Tibial nerve (tissue), 4 donors: Measurements from ENCODE around the gene ITPK1. TPM values are rescaled to one million over a fixed set of nuclear protein-coding genes. Genes with fewer than 3 reads are reported as not detected.
A peak's percentile ranks its signal among the peaks of the same experiment; 100 is the strongest.

Source experiments
- DNase-seq, 2 donors: peaks; one replicate each; pipeline ENCODE4 v3.0.0-alpha.2; 2019; ENCODE audit warnings: low spot score in 2 of 2
- H3K27ac ChIP-seq, 4 donors: fragments of 200-600 bp; sonication (generic) in 3 of 4; one replicate each; pipeline ENCODE4 v1.5.1; 2017 to 2019; ENCODE audit warnings: mild to moderate bottlenecking in 1 of 4
- H3K27me3 ChIP-seq, 2 donors: fragments of 200-600 bp; sonication (generic) in 1 of 2; one replicate each; pipeline versions ENCODE4 v1.5.1 to v1.6.0; 2017 to 2019
- H3K36me3 ChIP-seq, 3 donors: fragments of 200-600 bp; sonication (generic); one replicate each; pipeline ENCODE4 v1.5.1; 2018 to 2019
- H3K4me1 ChIP-seq, 4 donors: fragments of 200-600 bp; sonication (generic) in 3 of 4; one replicate each; pipeline ENCODE4 v1.5.1; 2017 to 2019
- H3K4me3 ChIP-seq, 4 donors: fragments of 200-600 bp; sonication (generic) in 3 of 4; one replicate each; pipeline ENCODE4 v1.5.1; 2017 to 2019; ENCODE audit warnings: mild to moderate bottlenecking in 1 of 4, moderate library complexity in 1 of 4
- H3K9me3 ChIP-seq, 4 donors: fragments of 200-600 bp; sonication (generic) in 3 of 4; one replicate each; pipeline ENCODE4 v1.5.1; 2017 to 2019
- CTCF ChIP-seq, 5 experiments: fragments of 200-600 bp in 3 of 5; fragments of 450-650 bp in 2 of 5; sonication (generic) in 3 of 5; IDR thresholded peaks; one replicate each; pipeline ENCODE4 v1.5.1; 2016 to 2019; ENCODE audit warnings: antibody characterized with exemption in 5 of 5, mild to moderate bottlenecking in 3 of 5, moderate library complexity in 2 of 5
- EP300 ChIP-seq, 2 donors: sonication (generic); formaldehyde crosslinking; IDR thresholded peaks; one replicate each; pipeline ENCODE4 v1.6.1; 2017; ENCODE audit warnings: antibody characterized with exemption in 2 of 2, mild to moderate bottlenecking in 1 of 2
- POLR2A ChIP-seq, 2 donors: fragments of 450-650 bp; IDR thresholded peaks; one replicate each; pipeline ENCODE4 v1.6.1; 2017; ENCODE audit warnings: antibody characterized with exemption in 2 of 2, mild to moderate bottlenecking in 2 of 2, moderate library complexity in 2 of 2
- WGBS, 2 donors: methylation state at CpG; one replicate each; pipeline ENCODE4 v1.1.5; 2018; 5-methylcytosine and 5-hydroxymethylcytosine counted together
- total RNA-seq, 4 donors: library from RNA; depleted of rRNA; stranded (reverse); fragments of >200 nt; gene quantifications; one replicate each; pipeline ENCODE4 v1.1.0, GENCODE V29; 2016

The ITPK1 gene
- total RNA-seq, 4 donors from 2014 or later: 67.4 to 121 (median 92.5) TPM

GRCh38 chr14:93023802-93024434 is 91.8 kb downstream of the ITPK1 start:
- Histone ChIP-seq H3K4me1 (peaks cover 0 to 86% (median 41%) of the 10 kb centered on the region in 4 donors), H3K27me3 (no peaks in the 10 kb centered on the region), H3K36me3 (no peaks in the 10 kb centered on the region), H3K9me3 (no peaks in the 10 kb centered on the region), H3K4me3 (no peak overlapping the region), H3K27ac (peak overlapping the region in 2 of 4 donors; percentile 69 to 95)
- TF ChIP-seq POLR2A (IDR thresholded peaks at IDR 0.05) (no peak), CTCF (IDR thresholded peaks at IDR 0.05) (no peak), EP300 (IDR thresholded peaks at IDR 0.05) (no peak)
- no peak for DNase-seq
- 77 to 83% methylated on average over 11 to 12 of the region's 12 CpGs for WGBS, 2 donors

GRCh38 chr14:93023039-93023438 is 92.7 kb downstream of the ITPK1 start:
- H3K4me3 ChIP-seq: no peak overlapping the region
- H3K27me3 ChIP-seq: no peaks in the 10 kb centered on the region
- WGBS, 2 donors: 74% methylated on average over 5 of the region's 5 CpGs
- no peak for TF ChIP-seq CTCF (IDR thresholded peaks at IDR 0.05)
- TF ChIP-seq POLR2A (IDR thresholded peaks at IDR 0.05): no peak
- no peak for TF ChIP-seq EP300 (IDR thresholded peaks at IDR 0.05)
- no peak for DNase-seq
- peaks cover 0 to 86% (median 48%) of the 10 kb centered on the region in 4 donors for H3K4me1 ChIP-seq
- no peaks in the 10 kb centered on the region for H3K36me3 ChIP-seq
- no peaks in the 10 kb centered on the region for H3K9me3 ChIP-seq
- H3K27ac ChIP-seq: peak overlapping the region in 2 of 4 donors; percentile 69 to 95

- H3K27ac ChIP-seq: peak overlapping the region; percentile 75 to 92 (median 82)
These were observed 95.8 kb downstream of the ITPK1 start for GRCh38 chr14:93019970-93020369.

GRCh38 chr14:93019367-93019843 is 96.3 kb downstream of the ITPK1 start:
- Histone ChIP-seq H3K9me3 (no peaks in the 10 kb centered on the region), H3K27me3 (no peaks in the 10 kb centered on the region), H3K36me3 (peaks cover 0 to 11% (median 0%) of the 10 kb centered on the region in 3 donors), H3K4me3 (no peak overlapping the region), H3K27ac (peak overlapping the region; percentile 75 to 92 (median 82)), H3K4me1 (peaks cover 0 to 93% (median 72%) of the 10 kb centered on the region in 4 donors)
- DNase-seq: no peak
- no peak for TF ChIP-seq POLR2A (IDR thresholded peaks at IDR 0.05)
- no peak for TF ChIP-seq CTCF (IDR thresholded peaks at IDR 0.05)
- no peak for TF ChIP-seq EP300 (IDR thresholded peaks at IDR 0.05)
- WGBS, 2 donors: 55 to 56% methylated on average over 8 to 14 of the region's 14 CpGs

More at GRCh38 chr14:93019970-93020369, 95.8 kb downstream of the ITPK1 start:
- DNase-seq: no peak
- TF ChIP-seq CTCF (IDR thresholded peaks at IDR 0.05): no peak
- TF ChIP-seq POLR2A (IDR thresholded peaks at IDR 0.05): no peak
- TF ChIP-seq EP300 (IDR thresholded peaks at IDR 0.05): peak in 1 of 2 donors; percentile 64
- Histone ChIP-seq H3K4me1 (peaks cover 0 to 93% (median 72%) of the 10 kb centered on the region in 4 donors), H3K36me3 (peaks cover 0 to 11% (median 0%) of the 10 kb centered on the region in 3 donors), H3K9me3 (no peaks in the 10 kb centered on the region), H3K4me3 (no peak overlapping the region), H3K27me3 (no peaks in the 10 kb centered on the region)
- WGBS, 2 donors: 45 to 51% methylated on average over 5 to 8 of the region's 8 CpGs

- Histone ChIP-seq H3K4me1 (peaks cover 0 to 93% (median 81%) of the 10 kb centered on the region in 4 donors), H3K27me3 (no peaks in the 10 kb centered on the region), H3K27ac (peak overlapping the region; percentile 75 to 92 (median 82)), H3K4me3 (no peak overlapping the region), H3K36me3 (peaks cover 0 to 11% (median 0%) of the 10 kb centered on the region in 3 donors), H3K9me3 (no peaks in the 10 kb centered on the region)
- DNase-seq: no peak
- 52 to 55% methylated on average over 8 of the region's 8 CpGs for WGBS, 2 donors
- no peak for TF ChIP-seq POLR2A (IDR thresholded peaks at IDR 0.05)
- no peak for TF ChIP-seq CTCF (IDR thresholded peaks at IDR 0.05)
- TF ChIP-seq EP300 (IDR thresholded peaks at IDR 0.05): no peak
These were observed 97.4 kb downstream of the ITPK1 start for GRCh38 chr14:93018366-93018765.
